GM12891 (cell line): ENCODE results near the gene ALPI.

Source experiments
- POLR2A ChIP-seq: IDR thresholded peaks from 2 replicates; pipeline ENCODE4 v1.6.1; 2011; ENCODE audit warnings: low read depth, low read length, control low read depth
- POLR2AphosphoS5 ChIP-seq: IDR thresholded peaks from 2 replicates; pipeline ENCODE4 v1.6.1; 2011; ENCODE audit warnings: low read depth, low read length, control low read depth
- SPI1 ChIP-seq: IDR thresholded peaks from 2 replicates; pipeline ENCODE4 v1.6.1; 2011; ENCODE audit warnings: low read depth, low read length, control low read depth
- TAF1 ChIP-seq: IDR thresholded peaks from 2 replicates; pipeline ENCODE4 v1.6.1; 2011; ENCODE audit warnings: low read depth, low read length, control low read depth

GRCh38 chr2:232438951-232439757, 16.8 kb upstream of the ALPI start:
- TF ChIP-seq POLR2A (no peak), POLR2AphosphoS5 (no peak), SPI1 (no peak), TAF1 (no peak)
